Measurements from ENCODE around the gene KRT37.
"Not testable (repeated sequence)": the region's sequence is repeated elsewhere in the genome, so short reads cannot be mapped to it uniquely, and the experiment has no call there.

Gene KRT37

DNA sequence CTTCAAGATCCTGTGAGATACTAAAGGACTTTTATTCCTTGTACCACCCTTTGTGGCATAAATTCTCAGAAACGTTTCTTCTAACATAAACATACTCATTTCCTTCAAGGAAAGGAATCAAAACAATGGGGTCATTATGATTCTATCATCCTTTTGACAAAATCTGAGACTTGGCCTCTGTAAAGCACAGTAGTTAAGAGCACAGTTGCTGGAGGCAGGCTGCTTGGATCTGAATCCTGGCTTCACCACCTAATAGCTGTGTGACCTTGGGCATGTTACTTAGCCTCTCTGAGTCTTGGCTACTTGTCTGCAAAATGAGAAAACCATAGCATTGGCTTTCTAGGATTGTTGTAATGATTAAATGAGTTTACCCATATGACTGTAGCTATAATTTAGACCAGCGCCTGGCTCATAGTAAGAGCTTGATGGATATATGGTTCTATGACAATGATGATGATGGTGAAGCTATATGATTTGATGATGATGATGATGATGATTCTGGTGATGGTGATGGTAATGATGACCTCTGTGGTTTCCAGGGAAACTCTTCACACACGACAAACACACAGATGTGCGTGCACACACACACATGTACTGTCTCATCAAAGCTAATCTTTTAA is 20.9 kb downstream of the KRT37 start:
- no peak for DNase-seq

GRCh38 chr17:41402161-41402560 is 22.2 kb downstream of the KRT37 start:
- no peak for DNase-seq

DNA sequence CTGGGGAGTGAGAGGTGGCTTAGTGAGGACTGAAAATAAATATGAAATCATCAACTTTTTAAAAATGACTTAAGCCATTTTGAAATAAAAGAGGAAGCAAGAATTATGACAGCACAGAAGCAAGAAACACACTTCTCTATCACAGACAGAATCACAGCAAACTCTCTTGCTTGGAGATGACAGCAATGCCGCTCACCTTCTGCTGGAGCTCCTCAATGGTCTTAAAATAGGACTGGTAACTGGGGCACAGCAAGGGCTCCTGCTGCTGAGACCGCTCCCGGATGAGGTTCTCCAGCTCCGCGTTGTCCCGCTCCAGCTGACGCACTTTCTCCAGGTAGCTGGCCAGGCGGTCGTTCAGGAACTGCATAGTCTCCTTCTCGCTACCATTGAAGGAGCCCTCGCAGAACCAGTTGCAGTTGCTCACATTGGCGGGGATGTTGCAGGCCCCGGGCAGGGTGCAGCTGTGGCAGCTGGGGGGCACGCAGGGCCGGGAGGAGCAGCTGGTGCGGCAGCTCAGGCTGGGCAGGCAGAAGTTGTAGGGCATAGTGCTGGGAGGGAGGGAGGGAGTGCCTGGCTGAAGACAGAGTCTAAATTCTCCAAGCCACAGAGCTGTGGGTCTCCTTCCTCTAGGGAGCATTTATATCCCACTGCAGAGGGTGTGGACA is 27.3 kb downstream of the KRT37 start, which contains the start of gene KRT31:
KRT31 (minus strand) TSS at position 613 of the 665 bp plus-strand sequence; CDS start at position 544, 69 bp downstream.
- no peak for DNase-seq

- DNase-seq = no peak
These were observed 28.0 kb downstream of the KRT37 start for GRCh38 chr17:41396340-41396739.

- no peak for DNase-seq
These were observed 28.8 kb downstream of the KRT37 start for GRCh38 chr17:41395611-41396010.

GRCh38 chr17:41395044-41395443 is 29.3 kb downstream of the KRT37 start:
- DNase-seq = not testable (repeated sequence)

DNA sequence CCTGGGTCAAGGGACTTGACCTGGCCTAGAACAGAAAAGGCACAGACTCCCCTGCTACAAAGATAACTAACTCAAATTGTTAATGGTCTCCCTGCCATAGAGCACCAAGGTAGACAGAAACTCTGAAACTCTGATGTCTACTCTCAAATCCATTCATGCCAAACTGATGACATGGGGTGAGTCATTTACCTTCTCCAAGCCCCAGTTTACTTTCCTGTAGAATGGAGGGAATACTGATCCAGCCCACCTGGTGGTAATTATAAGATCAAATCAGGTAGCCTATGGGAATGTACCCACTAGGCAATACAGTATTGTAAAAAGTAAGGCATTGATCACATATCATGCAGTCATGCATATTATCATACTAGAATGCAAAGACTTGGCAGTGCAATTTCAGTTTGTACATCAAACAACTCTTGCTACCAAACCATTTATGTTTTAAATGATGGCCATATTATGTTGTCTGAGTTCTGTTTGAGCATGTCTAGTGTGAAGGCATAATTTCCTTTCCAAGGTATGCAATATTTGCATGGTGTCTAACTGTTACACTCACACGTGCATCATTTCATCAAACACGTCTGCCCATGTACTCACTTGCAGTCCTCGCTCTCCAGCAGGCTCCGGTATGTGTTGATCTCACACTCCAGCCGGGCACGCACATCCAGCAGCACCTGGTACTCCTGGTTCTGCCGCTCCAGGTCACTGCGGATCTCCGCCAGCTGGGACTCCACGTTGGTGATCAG is 30.0 kb downstream of the KRT37 start:
- DNase-seq = no peak

DNA sequence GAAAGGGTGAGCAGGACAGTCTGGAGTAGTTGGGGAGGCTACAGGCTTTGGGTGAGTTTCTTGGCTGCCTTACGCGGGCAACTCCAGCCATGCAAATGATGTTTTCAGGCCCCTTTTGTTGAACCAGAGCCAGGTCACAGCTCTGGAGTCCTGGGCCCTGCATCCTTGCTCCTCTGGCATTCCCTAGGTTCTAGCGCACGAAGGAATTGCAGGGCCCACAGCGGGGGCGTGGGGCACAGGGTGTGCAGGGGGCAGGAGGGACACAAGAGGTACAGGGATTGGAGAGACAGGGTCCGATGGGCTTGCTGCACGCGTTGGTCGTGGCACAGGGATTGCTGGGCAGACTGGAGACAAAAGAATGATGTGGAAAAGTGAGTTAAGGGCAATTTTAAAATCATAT is 30.6 kb downstream of the KRT37 start:
- no peak for DNase-seq

DNA sequence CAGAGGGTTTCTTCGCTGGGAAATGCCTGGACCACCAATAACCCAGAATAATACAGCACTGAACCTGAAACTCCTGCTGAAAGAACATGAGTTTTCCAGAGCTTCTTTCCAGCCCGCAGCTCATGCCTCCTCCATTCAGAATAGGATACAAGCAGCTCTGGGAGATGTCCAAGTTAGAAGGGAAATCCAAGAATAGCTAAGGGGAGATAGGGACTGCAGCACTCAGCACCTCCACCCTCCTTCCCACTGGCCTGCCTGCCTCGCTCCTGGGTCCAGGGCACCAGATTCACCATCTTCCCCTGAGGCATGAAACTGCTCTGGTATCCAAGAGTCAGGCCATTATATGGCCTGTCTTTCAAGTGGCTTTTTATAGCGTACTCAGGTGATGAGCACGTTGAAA is 31.1 kb downstream of the KRT37 start:
- DNase-seq = no peak

DNA sequence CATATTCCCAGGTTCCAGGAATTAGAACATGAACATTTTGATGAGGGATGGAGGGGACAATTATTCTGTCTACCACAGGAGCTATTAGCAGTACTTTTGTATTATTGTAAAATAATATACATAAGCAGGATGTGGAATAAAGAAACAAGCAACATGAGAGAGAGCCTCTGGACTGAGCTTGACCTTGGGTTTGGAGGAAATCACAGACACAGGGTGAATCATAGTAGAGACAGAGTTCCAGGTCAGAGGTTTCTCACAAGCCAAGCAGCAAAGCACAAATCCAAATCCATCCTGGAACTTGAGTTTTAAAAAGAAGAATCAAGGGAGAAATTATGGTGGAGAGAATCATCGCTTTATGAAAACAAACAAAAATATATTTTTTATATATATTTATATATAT is 32.1 kb downstream of the KRT37 start:
- DNase-seq = no peak

DNA sequence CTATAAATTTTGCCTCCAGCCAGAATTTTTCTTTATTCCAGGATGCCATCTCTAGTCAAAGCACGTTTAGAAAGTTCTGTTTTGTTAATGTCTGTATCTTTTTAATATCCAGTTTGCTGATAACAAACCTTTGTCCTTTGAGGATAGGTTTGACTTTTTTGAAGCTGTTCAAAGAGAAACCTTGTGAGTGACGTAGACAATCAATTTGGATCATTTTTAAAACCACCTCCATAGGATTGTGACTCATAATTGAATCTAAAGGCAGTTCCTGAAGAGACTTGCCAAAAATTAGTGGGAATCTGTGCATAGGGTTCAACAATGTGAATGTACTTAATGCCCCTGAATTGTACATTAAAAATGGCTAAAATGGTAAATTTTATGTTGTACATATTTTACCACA is 32.9 kb downstream of the KRT37 start:
- DNase-seq = no peak

DNA sequence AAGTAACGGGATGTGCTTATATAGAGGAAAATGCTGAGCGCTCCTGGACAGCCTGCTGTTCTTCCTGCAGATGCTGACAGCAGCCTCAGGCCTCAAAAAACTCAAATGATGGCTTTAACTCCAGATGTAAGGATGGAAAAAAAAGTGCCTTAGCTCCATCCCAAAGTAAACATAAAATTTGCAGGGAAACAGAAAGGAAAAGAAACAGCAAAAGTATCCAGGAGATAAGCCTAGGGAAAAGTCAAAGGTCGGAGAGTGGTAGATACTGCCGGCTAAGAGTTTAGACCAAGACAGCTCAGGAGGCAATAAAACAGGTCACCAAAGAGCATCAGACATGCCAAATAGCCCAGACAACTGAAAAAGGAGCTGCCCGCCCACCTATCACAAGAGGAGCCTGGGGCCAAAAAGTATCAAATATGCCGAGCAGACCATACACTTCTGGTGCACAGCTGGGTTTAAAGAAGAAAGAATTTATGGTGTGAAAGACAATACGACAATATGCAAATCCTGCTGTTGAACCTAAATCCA is 33.9 kb downstream of the KRT37 start:
- no peak for DNase-seq

GRCh38 chr17:41387670-41388069 is 36.7 kb downstream of the KRT37 start:
- no peak for DNase-seq

DNA sequence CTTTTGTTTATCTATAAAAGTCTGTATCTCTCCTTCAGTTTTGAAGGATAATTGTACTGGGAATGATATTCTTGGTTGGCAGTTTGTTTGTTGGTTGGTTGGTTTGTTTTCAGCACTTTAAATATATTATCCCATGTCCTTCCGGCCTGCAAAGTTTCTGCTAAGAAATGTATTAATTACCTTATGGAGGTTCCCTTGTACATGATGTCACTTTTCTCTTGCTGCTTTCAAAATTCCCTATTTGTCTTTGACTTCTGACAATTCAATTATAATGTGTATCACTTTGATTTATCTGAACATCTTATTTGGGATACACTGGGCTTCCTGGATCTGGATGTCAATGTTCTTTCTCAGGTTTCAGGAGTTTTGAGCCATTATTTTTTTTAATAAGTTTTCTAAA is 38.2 kb downstream of the KRT37 start:
- DNase-seq = no peak

DNA sequence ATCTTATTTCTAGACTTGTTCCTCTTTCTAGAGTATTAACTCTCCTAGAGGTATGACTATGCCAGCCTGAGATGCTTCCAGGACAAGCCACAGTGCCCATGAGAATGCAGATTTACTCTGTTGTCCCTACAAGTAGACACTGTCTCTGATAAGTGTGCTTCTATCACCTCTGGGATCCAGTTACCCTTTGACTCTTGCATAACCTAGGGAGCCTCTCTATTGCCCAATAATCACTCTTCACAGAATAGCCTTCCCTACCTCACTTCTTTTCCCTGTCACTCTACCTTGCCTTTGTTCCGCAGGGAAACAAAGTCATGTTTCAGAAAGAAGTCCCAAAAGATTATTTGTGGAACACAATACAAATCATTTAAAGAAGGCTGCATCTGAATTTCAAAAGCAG is 40.7 kb downstream of the KRT37 start:
- DNase-seq = no peak

DNA sequence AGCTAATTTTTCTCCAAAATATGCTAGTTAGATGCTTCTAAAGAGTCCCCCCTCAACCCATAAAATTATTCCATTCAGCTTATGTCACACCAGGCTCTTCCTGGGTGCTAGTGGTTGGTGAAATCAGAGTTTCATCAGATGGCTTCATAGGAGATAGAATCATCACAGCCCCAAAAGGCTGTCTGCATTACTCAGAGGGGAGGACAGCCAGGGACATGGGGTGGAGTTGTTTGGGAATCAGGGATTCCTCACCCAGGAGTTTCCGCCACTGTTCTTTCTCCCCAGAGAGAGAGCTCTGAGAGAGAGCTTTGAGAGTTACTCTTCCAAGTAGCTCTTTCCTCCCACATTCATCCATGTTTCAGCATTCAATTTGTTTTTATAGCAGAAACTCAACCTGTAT is 42.0 kb downstream of the KRT37 start:
- no peak for DNase-seq

DNA sequence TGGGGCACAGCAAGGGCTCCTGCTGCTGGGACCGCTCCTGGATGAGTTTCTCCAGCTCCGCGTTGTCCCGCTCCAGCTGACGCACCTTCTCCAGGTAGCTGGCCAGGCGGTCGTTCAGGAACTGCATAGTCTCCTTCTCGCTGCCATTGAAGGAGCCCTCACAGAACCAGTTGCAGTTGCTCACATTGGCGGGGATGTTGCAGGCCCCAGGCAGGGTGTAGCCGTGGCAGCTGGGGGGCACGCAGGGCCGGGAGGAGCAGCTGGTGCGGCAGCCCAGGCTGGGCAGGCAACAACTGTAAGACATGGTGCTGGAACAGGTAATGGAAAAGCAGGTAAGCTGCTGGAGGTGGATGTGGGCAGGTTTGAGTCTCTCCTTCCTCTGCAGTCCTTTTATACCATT is 42.4 kb downstream of the KRT37 start, which contains the start of gene KRT34:
KRT34 (minus strand) TSS at position 364 of the 400 bp plus-strand sequence; CDS start at position 304, 60 bp downstream.
- DNase-seq = not testable (repeated sequence)

DNA sequence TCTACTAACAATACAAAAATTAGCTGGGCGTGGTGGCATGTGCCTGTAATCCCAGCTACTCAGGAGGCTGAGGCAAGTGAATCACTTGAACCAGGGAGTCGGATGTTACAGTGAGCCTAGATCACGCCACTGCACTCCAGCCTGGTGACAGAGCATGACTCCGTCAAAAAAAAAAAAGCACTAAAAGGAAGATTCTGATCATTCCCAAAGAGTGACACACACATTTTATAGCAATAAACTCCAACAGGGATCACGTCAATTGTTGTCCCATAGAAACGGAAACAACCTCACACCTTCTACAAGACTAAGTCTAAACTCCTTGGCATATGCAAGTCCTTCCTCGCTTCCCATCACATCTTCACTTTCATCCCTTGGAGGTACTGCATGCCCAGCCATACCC is 44.3 kb downstream of the KRT37 start:
- DNase-seq = not testable (repeated sequence)

- DNase-seq = no peak
These were observed 46.8 kb downstream of the KRT37 start for GRCh38 chr17:41377546-41377945.

All from NCI-H2029 (cell line).